ENCODE data around the gene HRH3. TPM values are rescaled to one million over a fixed set of nuclear protein-coding genes. Genes with fewer than 3 reads are reported as not detected.

The HRH3 gene
- total RNA-seq, 4 donors from 2014 or later: not detected

GRCh38 chr20:62200491-62201172, 19.4 kb downstream of the HRH3 start:
- H3K36me3 ChIP-seq: peaks cover 31 to 83% (median 36%) of the 10 kb centered on the region in 3 donors

DNA sequence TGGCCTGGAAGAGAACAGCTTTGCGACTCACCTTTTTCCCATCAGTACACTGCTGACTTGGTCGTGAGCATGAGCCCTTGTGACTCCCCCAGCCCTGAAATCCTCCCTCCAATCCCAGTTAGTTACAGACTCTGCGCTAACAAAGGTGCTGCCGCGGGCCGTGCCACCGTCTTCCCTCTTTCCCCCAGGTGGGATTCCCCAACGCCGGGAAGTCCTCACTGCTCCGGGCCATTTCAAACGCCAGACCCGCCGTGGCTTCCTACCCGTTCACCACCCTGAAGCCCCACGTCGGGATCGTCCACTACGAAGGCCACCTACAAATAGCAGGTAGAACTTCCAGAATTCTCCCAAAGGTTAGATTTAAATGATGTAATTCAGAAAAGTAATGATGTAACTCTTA, 21.1 kb downstream of the HRH3 start:
- 94 to 95% methylated on average over 18 of the region's 18 CpGs for WGBS, 2 donors
- intact Hi-C loops (cut with DNase I): no loop called here
- Histone ChIP-seq H3K36me3 (peaks cover 31 to 100% (median 36%) of the 10 kb centered on the region in 3 donors), H3K27me3 (no peaks in the 10 kb centered on the region), H3K4me1 (no peaks in the 10 kb centered on the region), H3K9me3 (no peaks in the 10 kb centered on the region), H3K27ac (no peak overlapping the region), H3K4me3 (no peak overlapping the region)
- TF ChIP-seq CTCF (IDR thresholded peaks at IDR 0.05): no peak
- no peak for TF ChIP-seq POLR2A (IDR thresholded peaks at IDR 0.05)
- DNase-seq: no peak

More at GRCh38 chr20:62200491-62201172, 19.4 kb downstream of the HRH3 start:
- no peak for DNase-seq
- Histone ChIP-seq H3K27me3 (no peaks in the 10 kb centered on the region), H3K27ac (no peak overlapping the region), H3K9me3 (no peaks in the 10 kb centered on the region), H3K4me1 (no peaks in the 10 kb centered on the region), H3K4me3 (no peak overlapping the region)
- TF ChIP-seq POLR2A (IDR thresholded peaks at IDR 0.05) (no peak), CTCF (IDR thresholded peaks at IDR 0.05) (no peak)
- 94% methylated on average over 17 to 33 of the region's 38 CpGs for WGBS, 2 donors
- intact Hi-C loops (cut with DNase I): no loop called here

- peaks cover 31 to 100% (median 37%) of the 10 kb centered on the region in 3 donors for H3K36me3 ChIP-seq
- WGBS, 2 donors: 90 to 99% methylated on average over 9 to 13 of the region's 17 CpGs
- no peak overlapping the region for H3K4me3 ChIP-seq
- intact Hi-C loops (cut with DNase I): no loop called here
- no peak overlapping the region for H3K27ac ChIP-seq
- no peaks in the 10 kb centered on the region for H3K4me1 ChIP-seq
- H3K27me3 ChIP-seq: no peaks in the 10 kb centered on the region
- TF ChIP-seq POLR2A (IDR thresholded peaks at IDR 0.05): no peak
- TF ChIP-seq CTCF (IDR thresholded peaks at IDR 0.05): no peak
- no peak for DNase-seq
- H3K9me3 ChIP-seq: no peaks in the 10 kb centered on the region
These were observed 21.6 kb downstream of the HRH3 start for GRCh38 chr20:62198496-62198895.

DNA sequence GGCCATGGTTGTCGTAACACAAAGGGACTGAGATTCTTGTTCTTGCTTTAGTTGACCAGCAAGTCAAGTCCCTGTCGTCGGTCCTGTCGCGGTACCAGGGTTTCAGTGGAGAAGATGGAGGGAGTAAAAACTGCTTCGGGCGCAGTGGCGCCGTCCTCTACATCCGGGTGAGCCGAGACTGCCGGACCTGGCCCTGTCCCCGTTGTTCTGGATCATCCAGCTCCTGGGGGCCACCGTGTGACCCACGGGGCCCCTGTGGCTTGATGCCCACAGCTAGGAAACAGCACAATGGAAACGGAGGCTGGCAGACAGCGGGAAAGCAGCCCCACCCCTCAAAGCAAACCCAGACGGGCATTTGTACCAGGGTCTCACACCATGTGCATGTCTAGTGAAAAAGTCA, 22.3 kb downstream of the HRH3 start:
- Histone ChIP-seq H3K9me3 (no peaks in the 10 kb centered on the region), H3K27me3 (no peaks in the 10 kb centered on the region), H3K4me3 (no peak overlapping the region), H3K4me1 (no peaks in the 10 kb centered on the region), H3K27ac (no peak overlapping the region), H3K36me3 (peaks cover 31 to 99% (median 41%) of the 10 kb centered on the region in 3 donors)
- intact Hi-C loops (cut with DNase I): no loop called here
- DNase-seq: no peak
- no peak for TF ChIP-seq CTCF (IDR thresholded peaks at IDR 0.05)
- no peak for TF ChIP-seq POLR2A (IDR thresholded peaks at IDR 0.05)
- WGBS, 2 donors: 85 to 92% methylated on average over 7 to 9 of the region's 18 CpGs

DNA sequence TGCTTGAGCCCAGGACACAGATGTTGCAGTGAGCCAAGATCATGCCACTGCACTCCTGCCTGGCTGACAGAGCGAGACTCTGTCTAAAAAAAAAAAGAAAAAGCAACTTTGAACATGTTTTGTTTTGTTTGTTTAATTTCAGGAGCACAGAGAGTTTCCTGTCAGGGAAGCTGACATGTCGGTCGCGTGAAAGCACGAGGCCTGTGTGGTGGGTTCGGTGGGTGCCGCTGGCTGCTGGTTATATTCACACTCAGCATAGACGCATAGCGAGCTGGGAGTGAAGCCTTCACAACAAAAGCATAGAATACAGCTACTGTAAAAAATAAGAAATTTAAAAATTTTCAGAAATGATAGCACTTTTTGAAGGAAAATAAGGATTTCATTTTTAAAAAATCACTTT, 22.8 kb downstream of the HRH3 start:
- Histone ChIP-seq H3K4me3 (no peak overlapping the region), H3K9me3 (no peaks in the 10 kb centered on the region), H3K27me3 (no peaks in the 10 kb centered on the region), H3K36me3 (peaks cover 33 to 99% (median 41%) of the 10 kb centered on the region in 3 donors), H3K27ac (no peak overlapping the region), H3K4me1 (no peaks in the 10 kb centered on the region)
- WGBS, 2 donors: 85 to 98% methylated on average over 9 of the region's 9 CpGs
- intact Hi-C loops (cut with DNase I): no loop called here
- no peak for TF ChIP-seq POLR2A (IDR thresholded peaks at IDR 0.05)
- TF ChIP-seq CTCF (IDR thresholded peaks at IDR 0.05): no peak
- DNase-seq: no peak

All from esophagus squamous epithelium (tissue), 5 donors.